ENCODE results near the gene KAZN.

- TF ChIP-seq EZH2 (IDR thresholded peaks at IDR 0.05; ENCODE audit: borderline replicate concordance) (no peak), CTCF (IDR thresholded peaks at IDR 0.05; ENCODE audit: poor library complexity) (no peak), EZH2phosphoT487 (IDR thresholded peaks at IDR 0.05; ENCODE audit: low read depth, severe bottlenecking, unreplicated experiment) (no peak)
Observed at GRCh38 chr1:14667651-14667984, 69.1 kb downstream of the KAZN start.
